GM21737 (cell line): ENCODE data around the gene MIA3.
A peak's percentile ranks its signal among the peaks of the same experiment; 100 is the strongest.
"Not testable (repeated sequence)": the region's sequence is repeated elsewhere in the genome, so short reads cannot be mapped to it uniquely, and the experiment has no call there.

ENCODE experiments used
- ATAC-seq: cut with Tn5 transposase; IDR thresholded peaks from one replicate; pipeline ENCODE4 v1.9.1; 2021; ENCODE audit warnings: mild to moderate bottlenecking, moderate library complexity; ENCODE audit not compliant: unreplicated experiment

The MIA3 gene, protein sequence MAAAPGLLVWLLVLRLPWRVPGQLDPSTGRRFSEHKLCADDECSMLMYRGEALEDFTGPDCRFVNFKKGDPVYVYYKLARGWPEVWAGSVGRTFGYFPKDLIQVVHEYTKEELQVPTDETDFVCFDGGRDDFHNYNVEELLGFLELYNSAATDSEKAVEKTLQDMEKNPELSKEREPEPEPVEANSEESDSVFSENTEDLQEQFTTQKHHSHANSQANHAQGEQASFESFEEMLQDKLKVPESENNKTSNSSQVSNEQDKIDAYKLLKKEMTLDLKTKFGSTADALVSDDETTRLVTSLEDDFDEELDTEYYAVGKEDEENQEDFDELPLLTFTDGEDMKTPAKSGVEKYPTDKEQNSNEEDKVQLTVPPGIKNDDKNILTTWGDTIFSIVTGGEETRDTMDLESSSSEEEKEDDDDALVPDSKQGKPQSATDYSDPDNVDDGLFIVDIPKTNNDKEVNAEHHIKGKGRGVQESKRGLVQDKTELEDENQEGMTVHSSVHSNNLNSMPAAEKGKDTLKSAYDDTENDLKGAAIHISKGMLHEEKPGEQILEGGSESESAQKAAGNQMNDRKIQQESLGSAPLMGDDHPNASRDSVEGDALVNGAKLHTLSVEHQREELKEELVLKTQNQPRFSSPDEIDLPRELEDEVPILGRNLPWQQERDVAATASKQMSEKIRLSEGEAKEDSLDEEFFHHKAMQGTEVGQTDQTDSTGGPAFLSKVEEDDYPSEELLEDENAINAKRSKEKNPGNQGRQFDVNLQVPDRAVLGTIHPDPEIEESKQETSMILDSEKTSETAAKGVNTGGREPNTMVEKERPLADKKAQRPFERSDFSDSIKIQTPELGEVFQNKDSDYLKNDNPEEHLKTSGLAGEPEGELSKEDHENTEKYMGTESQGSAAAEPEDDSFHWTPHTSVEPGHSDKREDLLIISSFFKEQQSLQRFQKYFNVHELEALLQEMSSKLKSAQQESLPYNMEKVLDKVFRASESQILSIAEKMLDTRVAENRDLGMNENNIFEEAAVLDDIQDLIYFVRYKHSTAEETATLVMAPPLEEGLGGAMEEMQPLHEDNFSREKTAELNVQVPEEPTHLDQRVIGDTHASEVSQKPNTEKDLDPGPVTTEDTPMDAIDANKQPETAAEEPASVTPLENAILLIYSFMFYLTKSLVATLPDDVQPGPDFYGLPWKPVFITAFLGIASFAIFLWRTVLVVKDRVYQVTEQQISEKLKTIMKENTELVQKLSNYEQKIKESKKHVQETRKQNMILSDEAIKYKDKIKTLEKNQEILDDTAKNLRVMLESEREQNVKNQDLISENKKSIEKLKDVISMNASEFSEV (N-terminal part only)

DNA sequence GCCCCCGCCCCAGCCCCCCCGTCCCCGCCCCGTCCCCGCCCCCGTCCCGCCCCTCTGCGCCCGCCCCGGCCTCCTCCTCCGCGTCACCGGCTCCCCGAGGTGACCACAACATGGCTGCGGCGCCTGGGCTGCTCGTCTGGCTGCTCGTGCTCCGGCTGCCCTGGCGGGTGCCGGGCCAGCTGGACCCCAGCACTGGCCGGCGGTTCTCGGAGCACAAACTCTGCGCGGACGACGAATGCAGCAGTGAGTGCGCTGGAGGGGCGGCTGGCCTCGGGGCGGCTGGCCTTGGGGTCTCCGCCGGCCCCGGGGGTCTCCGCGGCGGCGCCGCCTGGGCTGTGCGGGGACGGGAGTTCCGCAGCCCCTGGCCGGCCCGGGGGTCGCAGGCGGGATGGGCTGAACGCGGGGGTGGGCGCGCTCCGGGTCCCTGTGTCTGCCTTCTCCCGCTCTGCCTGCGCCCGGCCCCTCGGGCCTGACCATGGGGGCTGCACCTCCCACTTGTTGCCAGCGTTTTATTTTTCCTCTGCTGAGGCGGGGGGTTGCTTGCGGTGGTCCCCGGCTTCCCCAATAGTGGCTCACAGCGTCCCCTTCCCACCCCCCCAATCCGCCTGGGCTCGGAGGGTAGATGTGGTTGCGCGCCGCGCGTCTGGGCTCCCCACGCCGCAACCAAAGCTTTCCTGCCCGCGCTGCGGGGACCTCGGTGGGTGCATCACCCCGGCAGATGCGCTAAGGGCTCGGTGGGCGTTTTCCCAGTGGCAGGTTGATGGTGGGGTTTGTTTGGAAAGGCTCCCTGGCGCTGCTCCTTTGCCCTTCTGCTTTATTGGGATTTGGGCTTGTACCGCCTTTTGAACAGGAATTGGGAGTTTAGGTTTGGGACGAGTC, at the start of gene MIA3:
Gene MIA3 (plus strand): TSS at position 97 of the 879 bp plus-strand sequence. CDS start 14 bp downstream, at position 111.
- ATAC-seq: peak; percentile 50

DNA sequence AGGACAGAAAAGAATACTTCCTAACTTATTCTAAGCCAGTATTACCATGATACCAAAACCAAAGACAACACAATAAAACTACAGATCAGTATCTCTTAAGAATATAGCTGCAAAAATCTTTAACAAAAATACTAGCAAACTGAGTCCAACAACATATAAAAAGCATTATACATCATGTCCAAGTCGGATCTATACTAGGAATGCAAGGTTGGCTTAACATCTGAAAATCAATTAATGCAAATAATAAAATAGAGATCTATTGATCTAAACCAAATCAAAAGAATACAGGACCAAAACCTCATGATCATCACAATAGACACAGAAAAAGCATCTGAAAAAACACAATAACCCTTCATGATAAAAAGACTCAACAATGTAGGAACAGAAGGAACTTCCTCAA, 47.1 kb upstream of the MIA3 start:
- no peak for ATAC-seq

DNA sequence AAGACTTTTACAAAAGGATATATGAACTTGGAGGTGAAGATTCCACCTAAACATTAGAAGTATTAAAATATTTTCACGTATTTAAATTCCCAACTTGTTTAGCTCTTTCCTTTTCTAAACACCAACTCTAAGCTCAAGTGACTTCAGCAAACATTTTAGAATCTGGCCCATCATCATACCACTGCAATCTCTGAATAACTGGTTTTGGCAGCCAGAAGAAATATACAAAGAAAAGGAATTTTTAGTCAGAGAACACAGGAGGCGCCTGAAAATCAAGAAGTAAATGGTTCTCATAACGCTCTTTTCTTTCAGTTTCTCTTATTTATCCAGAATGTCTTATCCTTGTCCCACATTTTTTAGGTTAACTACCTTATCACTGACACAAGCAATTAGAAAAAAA, 38.6 kb upstream of the MIA3 start:
- ATAC-seq: no peak

DNA sequence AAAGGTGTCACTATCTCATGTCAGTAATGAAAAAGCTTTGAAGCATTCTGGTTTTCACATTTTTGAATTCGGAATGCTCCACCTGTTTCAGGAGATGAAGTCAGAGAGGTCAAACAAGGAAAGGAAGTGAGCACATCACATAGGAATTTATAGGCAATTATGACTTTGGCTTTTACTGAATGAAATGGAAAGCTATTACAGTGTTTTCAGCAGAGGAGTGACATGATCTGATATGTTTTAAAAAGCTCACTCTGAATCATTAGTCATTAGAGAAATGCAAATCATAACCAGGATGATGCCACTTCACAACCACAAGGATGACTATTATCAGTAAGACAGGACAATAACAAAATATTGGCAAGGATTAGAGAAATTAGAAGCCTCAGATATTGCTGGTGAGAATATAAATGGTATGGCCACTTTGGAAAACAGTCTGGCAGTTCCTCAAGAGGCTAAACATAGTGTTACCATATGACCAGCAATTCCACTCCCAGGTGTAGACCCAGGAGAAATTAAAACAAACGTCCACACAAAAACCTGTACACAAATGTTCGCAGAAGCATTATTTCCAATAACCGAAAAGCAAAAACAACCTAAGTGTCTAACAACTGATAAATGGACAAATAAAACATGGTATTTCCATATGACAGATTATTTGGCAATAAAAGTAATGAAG, 35.7 kb upstream of the MIA3 start:
- peak; percentile 50 for ATAC-seq

DNA sequence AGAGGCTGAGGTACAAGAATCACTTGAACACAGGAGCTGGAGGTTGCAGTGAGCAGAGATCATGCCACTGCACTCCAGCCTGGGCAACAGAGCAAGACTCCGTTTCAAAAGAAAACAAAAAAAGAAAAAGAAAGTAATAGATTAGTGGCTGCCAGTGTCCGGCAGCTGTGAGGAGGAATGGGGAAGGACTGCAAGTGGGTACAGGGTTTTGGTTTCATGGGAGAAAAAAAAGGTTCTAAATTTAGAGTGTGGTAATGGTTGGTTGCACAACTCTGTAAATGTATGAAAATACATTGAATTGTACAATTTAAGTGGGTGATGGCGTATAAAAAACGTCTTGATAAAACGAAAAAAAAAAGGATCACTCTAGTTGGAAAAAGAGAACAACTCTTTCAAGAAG, 34.8 kb upstream of the MIA3 start:
- peak; percentile 85 for ATAC-seq

DNA sequence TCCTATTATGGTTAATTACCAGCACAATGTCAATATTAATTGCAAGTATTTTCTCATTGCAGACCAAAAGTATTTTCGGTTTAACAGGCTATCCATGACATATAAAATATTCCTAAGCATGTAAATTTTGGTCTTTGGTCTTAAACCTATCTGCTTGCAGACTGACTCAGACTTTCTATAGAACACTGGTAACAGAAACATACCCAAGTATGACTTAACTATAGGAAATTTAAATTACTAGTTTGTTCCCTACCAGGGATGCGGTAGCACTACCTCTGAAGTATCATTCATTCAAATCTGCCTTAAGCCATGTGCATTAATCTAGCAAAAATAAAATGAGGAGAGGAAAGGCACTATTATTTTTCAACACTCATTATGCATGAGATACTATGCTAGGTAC, 31.1 kb upstream of the MIA3 start:
- ATAC-seq: no peak

DNA sequence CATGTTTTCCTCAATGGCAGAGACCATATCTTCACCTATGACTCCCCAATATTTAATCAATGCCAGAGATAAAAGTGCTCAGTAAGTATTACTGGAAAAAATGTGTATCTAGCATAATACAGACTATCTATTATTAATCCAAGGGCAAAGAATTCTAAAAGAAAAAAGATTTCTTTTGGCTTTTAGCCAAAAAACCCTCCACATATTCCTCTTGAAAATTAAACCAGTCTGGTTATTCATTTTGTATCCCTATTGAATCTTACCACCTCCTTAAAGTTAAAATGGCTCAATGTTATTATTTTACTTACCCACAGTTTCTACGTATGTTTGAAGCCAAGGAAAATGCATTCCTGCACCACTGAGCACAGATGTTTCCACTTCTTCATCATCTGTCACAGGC, 29.8 kb upstream of the MIA3 start:
- ATAC-seq: no peak

DNA sequence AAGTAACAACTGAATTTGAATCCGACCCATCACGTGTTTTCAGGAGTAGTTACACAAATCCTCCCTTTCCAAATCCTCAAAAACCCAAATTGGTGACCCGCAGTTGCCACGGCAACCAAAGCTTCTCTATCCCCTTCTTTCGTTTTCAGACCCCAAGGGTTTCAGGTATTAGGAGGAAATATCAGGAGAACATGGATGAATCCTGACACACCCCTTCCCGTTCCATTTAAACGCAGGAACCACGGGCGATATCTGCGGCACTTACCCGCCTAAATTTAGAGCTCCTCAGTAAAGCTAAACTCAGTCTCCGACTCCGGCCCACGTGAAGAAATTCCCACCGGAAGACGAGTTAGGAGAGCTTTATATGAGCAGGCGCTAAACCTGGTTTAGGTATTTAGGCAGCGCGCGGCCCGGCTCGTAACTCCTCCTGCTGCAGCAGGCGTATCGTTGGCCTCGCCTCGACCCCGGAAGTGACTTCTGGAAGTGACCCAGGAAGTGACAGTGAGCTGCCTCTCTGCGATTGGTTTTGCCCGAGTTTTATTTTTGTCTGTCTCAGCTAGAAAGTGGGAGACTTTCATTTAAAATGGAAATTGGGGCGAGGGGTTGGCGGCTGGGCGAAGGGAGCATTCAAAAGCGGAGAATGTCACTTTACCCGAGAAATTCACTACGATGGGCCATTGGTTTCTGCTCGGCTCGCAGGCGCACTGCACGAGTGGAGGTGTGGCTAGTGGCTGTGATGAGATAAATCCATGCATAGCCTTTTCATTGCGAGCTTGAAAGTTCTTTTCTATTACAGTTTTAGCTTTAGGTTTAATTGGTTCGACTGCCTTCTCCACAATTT, 28.2 kb upstream of the MIA3 start, which contains the start of gene TAF1A:
Gene TAF1A (minus strand): TSS at position 472 of the 841 bp plus-strand sequence.
- ATAC-seq: peak; percentile 100

DNA sequence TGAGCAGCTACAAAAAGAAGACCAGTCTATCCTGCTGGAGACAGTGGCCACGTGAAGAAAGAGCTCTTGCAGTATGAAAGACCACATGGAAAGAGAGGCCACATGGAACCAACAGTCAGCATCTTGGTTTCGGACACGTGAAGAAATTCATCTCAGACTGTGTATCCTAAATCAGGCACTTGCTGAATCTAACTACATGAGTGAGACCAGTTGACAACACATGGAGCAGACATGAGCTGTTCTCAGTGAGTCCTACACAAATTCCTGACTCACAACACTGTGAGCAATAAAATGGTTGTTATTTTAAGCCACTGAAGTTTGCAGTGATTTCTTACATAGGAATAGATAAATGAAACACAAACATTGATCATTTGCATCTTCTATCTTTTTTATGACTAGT, 25.7 kb upstream of the MIA3 start:
- no peak for ATAC-seq

DNA sequence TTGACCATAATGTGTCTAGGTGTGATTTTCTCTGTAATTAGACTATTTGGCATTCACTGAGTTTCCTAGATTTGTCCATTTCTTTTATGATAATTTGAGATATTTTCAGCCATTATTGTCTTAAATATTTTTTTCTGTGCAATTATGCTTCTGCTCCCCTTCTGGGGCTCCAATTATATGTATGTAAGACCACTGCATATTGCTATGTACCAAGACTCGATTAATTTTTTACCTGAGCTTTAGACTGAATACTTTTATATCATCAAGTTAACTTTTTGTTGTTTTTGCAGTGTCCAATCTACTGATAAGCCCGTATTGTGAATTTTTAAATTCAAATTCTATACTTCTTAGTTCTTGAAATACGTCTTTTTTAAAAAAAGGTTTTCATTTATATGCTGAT, 23.1 kb upstream of the MIA3 start:
- ATAC-seq: no peak

DNA sequence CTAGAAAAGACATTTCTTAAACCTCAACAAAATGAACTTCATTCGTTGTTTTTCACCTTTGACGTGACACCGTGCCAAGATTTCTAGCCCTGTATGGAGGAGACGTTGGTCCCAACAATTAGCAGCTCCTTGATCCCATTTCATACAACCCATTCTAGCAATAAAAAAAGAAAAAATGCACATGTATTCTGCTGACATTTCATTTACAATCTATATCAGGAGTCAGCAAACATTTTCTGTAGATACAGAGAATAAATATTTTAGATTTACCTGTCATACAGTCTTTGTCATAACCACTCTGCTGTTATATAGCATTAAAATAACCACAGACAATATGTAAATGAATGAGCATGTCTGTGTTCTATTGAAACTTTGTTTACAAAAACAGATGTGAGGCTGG, 21.2 kb upstream of the MIA3 start:
- ATAC-seq: no peak

DNA sequence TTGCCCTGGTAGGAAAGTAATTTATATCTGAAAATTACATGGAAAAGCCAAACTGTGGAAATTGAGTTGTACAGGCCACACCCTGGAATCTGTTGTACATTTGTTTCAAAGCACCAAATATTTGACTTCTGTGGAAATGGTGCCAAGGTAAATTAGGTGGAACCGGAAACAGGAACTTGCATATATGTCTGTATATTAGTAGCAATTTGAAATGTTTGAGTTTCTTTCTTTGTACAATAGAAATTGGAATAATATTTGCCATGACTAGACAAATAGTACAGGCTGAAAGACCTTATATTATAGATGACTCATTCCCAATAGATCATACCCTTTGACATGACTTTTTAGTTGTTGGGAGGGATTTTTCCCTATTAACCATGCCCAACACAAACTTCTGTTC, 17.6 kb upstream of the MIA3 start:
- no peak for ATAC-seq

DNA sequence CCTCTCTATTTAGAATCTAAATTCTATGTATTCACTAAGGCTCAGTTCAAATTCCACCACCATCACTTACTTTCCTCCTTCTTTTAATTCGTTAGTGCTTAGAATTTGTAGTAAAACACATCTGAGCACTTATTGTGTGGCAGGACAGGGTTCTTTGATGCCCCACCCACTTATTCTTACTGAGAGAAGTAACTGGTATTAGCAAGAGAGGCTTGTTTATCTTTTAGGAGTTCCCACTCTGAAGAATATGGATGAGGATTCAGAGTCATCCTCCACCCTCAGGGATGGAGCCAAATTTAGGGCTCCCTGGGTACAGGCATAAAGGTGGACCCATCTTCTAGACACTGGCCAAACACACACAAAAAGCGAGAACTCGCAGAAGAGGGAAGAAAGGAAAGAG, 16.6 kb upstream of the MIA3 start:
- ATAC-seq: no peak

DNA sequence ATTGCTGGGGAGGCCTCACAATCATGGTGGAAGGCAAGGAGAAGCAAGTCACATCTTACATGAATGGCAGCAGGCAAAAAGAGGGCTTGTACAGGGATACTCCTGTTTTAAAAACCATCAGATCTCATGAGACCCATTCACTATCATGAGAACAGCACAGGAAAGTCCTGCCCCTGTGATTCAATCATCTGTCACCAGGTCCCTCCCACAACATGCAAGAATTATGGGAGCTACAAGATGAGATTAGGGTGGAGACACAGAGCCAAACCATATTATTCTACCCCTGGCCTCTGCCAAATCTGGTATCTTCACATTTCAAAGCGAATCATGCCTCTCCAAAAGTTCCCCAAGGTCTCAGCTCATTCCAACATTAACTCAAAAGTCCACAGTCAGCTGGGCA, 11.1 kb upstream of the MIA3 start:
- no peak for ATAC-seq

DNA sequence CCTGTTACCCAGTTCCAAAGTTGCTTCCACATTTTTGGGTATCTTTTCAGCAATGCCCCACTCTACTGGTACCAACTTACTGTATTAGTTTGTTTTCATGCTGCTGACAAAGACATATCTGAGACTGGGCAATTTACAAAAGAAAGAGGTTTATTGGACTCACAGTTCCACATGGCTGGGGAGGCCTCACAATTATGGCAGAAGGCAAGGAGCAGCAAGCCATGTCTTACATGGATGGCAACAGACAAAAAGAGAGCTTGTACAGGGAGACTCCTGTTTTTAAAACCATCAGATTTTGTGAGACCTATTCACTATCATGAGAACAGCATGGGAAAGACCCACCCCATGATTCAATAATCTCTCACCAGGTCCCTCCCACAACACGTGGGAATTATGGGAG, 8.8 kb upstream of the MIA3 start:
- ATAC-seq: not testable (repeated sequence)

DNA sequence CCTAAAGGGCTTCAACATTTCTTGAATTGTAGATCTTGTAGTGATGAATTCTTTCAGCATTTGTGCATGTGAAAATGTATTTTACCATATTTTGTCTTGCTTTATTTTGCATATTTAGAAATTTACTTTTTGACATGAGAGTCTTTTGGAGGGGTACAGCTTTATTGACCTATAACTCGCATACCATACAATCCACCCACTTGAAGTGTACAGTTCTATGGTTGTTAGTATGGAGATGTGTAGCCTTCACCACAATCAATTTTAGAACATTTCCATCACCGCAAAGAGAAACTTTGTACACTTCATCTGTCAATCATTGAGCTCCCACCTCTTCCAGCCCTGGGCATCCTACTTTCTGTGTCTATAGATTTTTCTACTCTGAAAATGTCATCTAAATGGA, 7.2 kb upstream of the MIA3 start:
- no peak for ATAC-seq

DNA sequence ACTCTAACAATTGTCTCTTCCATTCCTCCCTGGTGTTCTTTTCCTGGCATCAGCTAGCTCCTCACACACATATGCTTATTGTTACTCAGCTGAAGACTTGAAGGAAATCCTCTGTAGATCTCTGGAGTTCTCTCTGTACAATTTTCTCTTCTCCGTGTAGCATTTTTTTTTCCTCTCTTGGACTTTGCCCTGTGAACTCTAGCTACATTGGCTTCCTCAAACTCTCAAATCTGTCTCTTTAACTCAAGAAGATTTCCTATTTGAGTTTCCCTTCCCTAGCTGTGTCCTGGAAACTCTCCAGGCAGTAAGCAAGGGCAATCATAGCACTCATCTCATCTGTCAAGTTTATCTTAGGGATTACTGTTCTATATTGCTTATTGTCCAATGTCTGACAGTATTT, 4.3 kb upstream of the MIA3 start:
- ATAC-seq: no peak

DNA sequence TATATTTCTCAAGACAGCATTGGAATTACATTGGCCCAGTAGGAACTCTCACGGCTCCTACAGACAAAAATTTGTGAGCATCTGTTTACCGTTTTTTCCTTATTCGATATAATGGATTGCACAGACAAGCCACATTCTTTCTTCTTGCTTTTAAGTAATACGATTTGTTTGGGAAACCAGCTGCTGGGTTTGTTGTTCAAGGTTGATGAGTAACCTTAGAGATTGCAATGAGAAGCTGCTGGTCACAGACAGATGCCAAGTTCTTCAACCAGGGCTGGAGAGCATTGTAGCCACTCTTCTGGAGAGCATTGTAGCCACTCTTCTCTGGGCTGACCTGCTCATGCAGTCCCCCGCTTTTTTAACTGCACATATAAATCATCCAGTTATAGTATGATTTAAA, 1.4 kb upstream of the MIA3 start:
- ATAC-seq: no peak
